Progenitor cell of endocrine pancreas (in vitro differentiated cells): Measurements from ENCODE around the gene CERS6. TPM values are rescaled to one million over a fixed set of nuclear protein-coding genes. Genes with fewer than 3 reads are reported as not detected.
"Not testable (repeated sequence)": the region's sequence is repeated elsewhere in the genome, so short reads cannot be mapped to it uniquely, and the experiment has no call there.

Source experiments
- DNase-seq: peaks from one replicate; pipeline ENCODE4 v3.0.0; 2021; ENCODE audit warnings: low spot score; ENCODE audit not compliant: unreplicated experiment
- H3K27ac Mint-ChIP-seq: 2 replicates; pipeline ENCODE4 v1.8.0; 2021; ENCODE audit warnings: mild to moderate bottlenecking, moderate library complexity, mixed read lengths
- H3K27me3 Mint-ChIP-seq: 2 replicates; pipeline ENCODE4 v1.8.0; 2021; ENCODE audit warnings: mixed read lengths
- H3K36me3 Mint-ChIP-seq: 2 replicates; pipeline ENCODE4 v1.8.0; 2022; ENCODE audit warnings: mixed read lengths; ENCODE audit not compliant: insufficient read depth
- H3K4me1 Mint-ChIP-seq: 2 replicates; pipeline ENCODE4 v1.8.0; 2021; ENCODE audit warnings: low read depth, mixed read lengths
- H3K4me3 Mint-ChIP-seq: 2 replicates; pipeline ENCODE4 v1.8.0; 2021; ENCODE audit warnings: low read depth, mild to moderate bottlenecking, moderate library complexity, mixed read lengths
- H3K9me3 Mint-ChIP-seq: 2 replicates; pipeline ENCODE4 v1.8.0; 2021; ENCODE audit warnings: low read depth, mixed read lengths
- total RNA-seq: library from RNA; stranded (reverse); gene quantifications from 2 replicates; pipeline ENCODE4 v1.2.1, GENCODE V29; 2021
- TF ChIP-seq, protein P1 (sequence below): fragments of 200-600 bp; sonication (generic); IDR thresholded peaks from one replicate; pipeline ENCODE4 v1.5.0; 2021; ENCODE audit warnings: antibody characterized with exemption, mild to moderate bottlenecking; ENCODE audit not compliant: unreplicated experiment

The CERS6 gene
- total RNA-seq, 1 donor from 2014 or later = 32.5 TPM

DNA sequence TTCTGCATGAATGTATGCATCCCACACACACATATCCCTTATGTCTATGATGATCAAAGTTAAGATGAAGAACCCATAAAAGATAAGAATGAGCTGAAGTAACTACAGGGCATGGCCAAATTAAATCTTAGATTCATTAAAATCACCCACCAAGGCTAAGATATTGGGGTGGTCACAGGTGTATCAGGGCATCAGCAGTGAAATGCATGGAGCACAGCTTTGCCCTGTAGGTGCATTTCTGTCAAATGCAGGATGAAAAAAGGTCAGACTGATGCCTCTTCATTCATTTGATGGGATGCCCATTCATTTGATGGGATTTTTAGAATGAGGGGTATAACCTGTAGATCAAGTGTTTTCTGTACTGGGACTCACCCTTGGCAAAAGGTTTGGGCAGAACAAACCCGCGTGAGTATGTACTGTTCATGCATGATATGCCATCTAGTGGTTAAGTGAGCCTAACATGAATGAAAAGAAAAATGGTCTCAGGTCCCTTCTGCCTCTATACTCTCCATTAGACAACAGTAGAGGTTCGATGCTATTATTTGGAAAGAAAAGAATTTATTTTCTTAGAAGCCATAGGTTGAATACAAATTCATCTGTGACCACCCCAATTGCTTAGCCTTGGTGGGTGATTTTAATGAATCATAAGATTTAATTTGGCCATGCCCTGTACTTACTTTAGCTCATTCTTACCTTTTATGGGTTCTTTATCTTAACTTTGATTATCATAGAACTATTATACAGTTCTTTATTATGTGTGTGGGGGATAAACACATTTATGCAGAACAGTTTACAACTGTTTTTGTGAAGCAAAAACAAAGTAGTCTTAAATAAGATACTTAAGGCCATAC lies 303.1 kb downstream of the CERS6 start:
- H3K4me3 Mint-ChIP-seq = no peak overlapping the region
- no peak overlapping the region for H3K27ac Mint-ChIP-seq
- H3K4me1 Mint-ChIP-seq = no peaks in the 10 kb centered on the region
- TF ChIP-seq, protein P1, sequence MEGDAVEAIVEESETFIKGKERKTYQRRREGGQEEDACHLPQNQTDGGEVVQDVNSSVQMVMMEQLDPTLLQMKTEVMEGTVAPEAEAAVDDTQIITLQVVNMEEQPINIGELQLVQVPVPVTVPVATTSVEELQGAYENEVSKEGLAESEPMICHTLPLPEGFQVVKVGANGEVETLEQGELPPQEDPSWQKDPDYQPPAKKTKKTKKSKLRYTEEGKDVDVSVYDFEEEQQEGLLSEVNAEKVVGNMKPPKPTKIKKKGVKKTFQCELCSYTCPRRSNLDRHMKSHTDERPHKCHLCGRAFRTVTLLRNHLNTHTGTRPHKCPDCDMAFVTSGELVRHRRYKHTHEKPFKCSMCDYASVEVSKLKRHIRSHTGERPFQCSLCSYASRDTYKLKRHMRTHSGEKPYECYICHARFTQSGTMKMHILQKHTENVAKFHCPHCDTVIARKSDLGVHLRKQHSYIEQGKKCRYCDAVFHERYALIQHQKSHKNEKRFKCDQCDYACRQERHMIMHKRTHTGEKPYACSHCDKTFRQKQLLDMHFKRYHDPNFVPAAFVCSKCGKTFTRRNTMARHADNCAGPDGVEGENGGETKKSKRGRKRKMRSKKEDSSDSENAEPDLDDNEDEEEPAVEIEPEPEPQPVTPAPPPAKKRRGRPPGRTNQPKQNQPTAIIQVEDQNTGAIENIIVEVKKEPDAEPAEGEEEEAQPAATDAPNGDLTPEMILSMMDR = peak; percentile 69
- no peaks in the 10 kb centered on the region for H3K9me3 Mint-ChIP-seq
- H3K36me3 Mint-ChIP-seq = peaks cover 7% of the 10 kb centered on the region
- DNase-seq = no peak
- H3K27me3 Mint-ChIP-seq = no peaks in the 10 kb centered on the region

DNA sequence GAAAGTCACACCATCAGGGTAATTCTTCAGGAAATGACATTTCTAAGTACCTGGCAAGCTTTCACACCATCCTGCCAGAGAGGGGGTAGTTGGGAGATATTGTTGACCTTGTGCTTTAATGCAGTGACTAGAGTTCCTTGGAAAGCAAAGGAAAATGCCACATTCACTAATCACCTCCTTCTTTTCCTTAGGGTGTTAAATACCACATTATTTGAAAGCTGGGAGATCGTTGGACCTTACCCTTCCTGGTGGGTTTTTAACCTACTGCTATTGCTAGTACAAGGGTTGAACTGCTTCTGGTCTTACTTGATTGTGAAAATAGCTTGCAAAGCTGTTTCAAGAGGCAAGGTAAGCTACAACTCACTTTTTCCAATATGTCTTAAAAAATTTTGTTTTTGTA lies 309.3 kb downstream of the CERS6 start:
- Mint-ChIP-seq H3K27ac (no peak overlapping the region), H3K4me1 (no peaks in the 10 kb centered on the region), H3K27me3 (no peaks in the 10 kb centered on the region), H3K9me3 (peaks cover 10% of the 10 kb centered on the region), H3K36me3 (peaks cover 39% of the 10 kb centered on the region), H3K4me3 (no peak overlapping the region)
- DNase-seq = no peak
- TF ChIP-seq, protein P1 = no peak

DNA sequence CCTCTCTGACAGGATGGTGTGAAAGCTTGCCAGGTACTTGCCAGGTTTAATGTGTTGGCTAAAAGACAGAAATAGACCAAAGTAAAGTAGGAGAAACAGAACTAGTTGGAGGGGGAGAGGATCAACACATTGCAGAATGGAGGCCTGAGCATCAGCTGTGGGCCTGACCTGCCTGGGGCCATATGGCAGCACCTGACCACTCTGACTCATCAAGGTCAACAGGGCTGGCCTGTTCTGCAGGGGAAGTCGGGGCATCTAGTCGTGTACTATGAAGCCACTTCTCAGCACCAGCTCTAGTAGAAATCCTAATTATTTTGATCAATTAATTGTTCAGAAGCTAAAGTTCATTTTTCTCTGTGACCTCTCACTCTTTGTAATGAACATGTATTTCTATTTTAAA lies 310.5 kb downstream of the CERS6 start:
- TF ChIP-seq, protein P1 = no peak
- no peak overlapping the region for H3K4me3 Mint-ChIP-seq
- H3K9me3 Mint-ChIP-seq = peaks cover 10% of the 10 kb centered on the region
- DNase-seq = no peak
- no peaks in the 10 kb centered on the region for H3K27me3 Mint-ChIP-seq
- H3K27ac Mint-ChIP-seq = no peak overlapping the region
- H3K36me3 Mint-ChIP-seq = peaks cover 38% of the 10 kb centered on the region
- no peaks in the 10 kb centered on the region for H3K4me1 Mint-ChIP-seq

DNA sequence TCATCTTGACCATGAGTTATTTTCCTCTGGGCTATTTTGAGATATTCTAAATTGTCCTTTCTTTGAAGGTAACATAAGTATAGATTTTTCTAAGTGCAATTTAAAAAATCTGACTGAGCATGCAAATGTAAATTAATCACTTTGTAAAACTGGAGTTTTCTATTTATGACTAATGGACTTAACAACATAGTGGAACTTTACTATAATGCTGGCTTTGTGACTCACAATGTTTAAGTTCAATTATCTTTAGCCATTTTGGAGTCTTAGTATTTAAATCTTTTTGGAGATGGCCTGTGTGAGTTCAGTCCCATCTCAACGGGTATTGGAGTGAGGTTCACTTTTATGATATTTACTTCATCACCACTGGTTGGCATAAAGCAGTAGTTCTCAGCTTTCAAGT lies 311.2 kb downstream of the CERS6 start:
- H3K27me3 Mint-ChIP-seq = no peaks in the 10 kb centered on the region
- TF ChIP-seq, protein P1 = no peak
- H3K27ac Mint-ChIP-seq = no peak overlapping the region
- peaks cover 38% of the 10 kb centered on the region for H3K36me3 Mint-ChIP-seq
- no peak overlapping the region for H3K4me3 Mint-ChIP-seq
- no peaks in the 10 kb centered on the region for H3K4me1 Mint-ChIP-seq
- DNase-seq = no peak
- H3K9me3 Mint-ChIP-seq = peaks cover 10% of the 10 kb centered on the region

DNA sequence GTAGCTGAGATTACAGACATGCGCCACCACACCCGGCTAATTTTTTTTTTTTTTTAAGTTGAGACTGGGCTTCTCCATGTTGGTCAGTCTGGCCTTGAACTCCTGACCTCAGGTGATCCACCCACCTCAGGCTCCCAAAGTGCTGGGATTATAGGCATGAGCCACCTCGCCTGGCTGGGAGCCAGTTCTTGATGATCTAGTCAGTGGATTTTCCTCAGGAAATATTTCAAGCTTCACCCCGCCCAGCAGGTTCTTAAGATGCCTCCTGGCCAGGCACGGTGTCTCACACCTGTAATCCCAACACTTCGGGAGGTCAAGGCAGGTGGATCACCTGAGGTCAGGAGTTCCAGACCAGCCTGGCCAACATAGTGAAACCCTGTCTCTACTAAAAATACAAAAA lies 312.3 kb downstream of the CERS6 start:
- not testable (repeated sequence) for H3K9me3 Mint-ChIP-seq, H3K4me3 Mint-ChIP-seq, DNase-seq, H3K4me1 Mint-ChIP-seq, H3K27me3 Mint-ChIP-seq, H3K27ac Mint-ChIP-seq
- peaks cover 38% of the 10 kb centered on the region for H3K36me3 Mint-ChIP-seq

DNA sequence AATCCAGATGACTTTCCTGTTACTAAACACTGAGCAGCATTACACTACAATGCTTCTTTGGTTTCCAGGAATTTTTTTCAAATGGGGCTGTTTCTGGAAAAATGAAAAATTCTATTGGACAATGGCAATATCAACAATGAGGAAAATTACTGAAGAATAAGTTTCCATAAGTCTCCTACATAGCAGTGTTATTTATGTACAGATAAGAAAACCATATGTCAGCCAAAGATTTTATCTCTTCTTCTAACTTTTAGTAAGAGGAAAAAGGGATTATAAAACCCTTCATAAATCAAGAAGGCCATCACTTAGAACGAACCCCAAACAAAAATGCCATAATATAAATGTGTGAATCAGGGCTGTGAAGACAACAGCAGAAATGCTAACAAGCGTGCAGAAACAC lies 314.7 kb downstream of the CERS6 start:
- peaks cover 11% of the 10 kb centered on the region for H3K4me1 Mint-ChIP-seq
- TF ChIP-seq, protein P1 = no peak
- no peak overlapping the region for H3K27ac Mint-ChIP-seq
- no peak overlapping the region for H3K4me3 Mint-ChIP-seq
- H3K36me3 Mint-ChIP-seq = peaks cover 29% of the 10 kb centered on the region
- no peak for DNase-seq
- peaks cover 4% of the 10 kb centered on the region for H3K9me3 Mint-ChIP-seq
- H3K27me3 Mint-ChIP-seq = no peaks in the 10 kb centered on the region
